WTC11 (cell line): ENCODE results near the gene SLC41A3.

Experiments
- ATF2 ChIP-seq: sonication (generic); formaldehyde crosslinking; IDR thresholded peaks from 2 replicates; pipeline ENCODE4 v1.8.1; 2022; ENCODE audit warnings: low read depth, missing genetic modification reagents, borderline replicate concordance
- CREB1 ChIP-seq: sonication (generic); formaldehyde crosslinking; IDR thresholded peaks from 2 replicates; pipeline ENCODE4 v1.8.0; 2023; ENCODE audit warnings: mild to moderate bottlenecking, missing genetic modification reagents
- HMGA2 ChIP-seq: fragments of 250-450 bp; sonication (Bioruptor Pico); IDR thresholded peaks from 2 replicates; pipeline ENCODE4 v1.4.0; 2021; ENCODE audit warnings: mild to moderate bottlenecking, moderate library complexity
- ZNF121 ChIP-seq: sonication (generic); formaldehyde crosslinking; IDR thresholded peaks from 2 replicates; pipeline ENCODE4 v1.8.0; 2023; ENCODE audit warnings: missing genetic modification reagents
- ZNF232 ChIP-seq: sonication (generic); formaldehyde crosslinking; IDR thresholded peaks from 2 replicates; pipeline ENCODE4 v1.8.0; 2022; ENCODE audit warnings: mild to moderate bottlenecking, missing genetic modification reagents
- ZNF671 ChIP-seq: fragments of 250-450 bp; sonication (Bioruptor Pico); IDR thresholded peaks from 2 replicates; pipeline ENCODE4 v1.8.0; 2021; ENCODE audit warnings: mild to moderate bottlenecking
- TF ChIP-seq, protein P1 (sequence below): fragments of 200-600 bp; IDR thresholded peaks from 2 replicates; pipeline ENCODE4 v1.8.0; 2022; ENCODE audit warnings: antibody characterized with exemption
- TF ChIP-seq, protein P2 (sequence below): sonication (generic); formaldehyde crosslinking; IDR thresholded peaks from 2 replicates; pipeline ENCODE4 v1.8.1; 2022; ENCODE audit warnings: mild to moderate bottlenecking, moderate library complexity, missing genetic modification reagents

- no peak for TF ChIP-seq ATF2
- TF ChIP-seq CREB1: no peak
- TF ChIP-seq, protein P1, sequence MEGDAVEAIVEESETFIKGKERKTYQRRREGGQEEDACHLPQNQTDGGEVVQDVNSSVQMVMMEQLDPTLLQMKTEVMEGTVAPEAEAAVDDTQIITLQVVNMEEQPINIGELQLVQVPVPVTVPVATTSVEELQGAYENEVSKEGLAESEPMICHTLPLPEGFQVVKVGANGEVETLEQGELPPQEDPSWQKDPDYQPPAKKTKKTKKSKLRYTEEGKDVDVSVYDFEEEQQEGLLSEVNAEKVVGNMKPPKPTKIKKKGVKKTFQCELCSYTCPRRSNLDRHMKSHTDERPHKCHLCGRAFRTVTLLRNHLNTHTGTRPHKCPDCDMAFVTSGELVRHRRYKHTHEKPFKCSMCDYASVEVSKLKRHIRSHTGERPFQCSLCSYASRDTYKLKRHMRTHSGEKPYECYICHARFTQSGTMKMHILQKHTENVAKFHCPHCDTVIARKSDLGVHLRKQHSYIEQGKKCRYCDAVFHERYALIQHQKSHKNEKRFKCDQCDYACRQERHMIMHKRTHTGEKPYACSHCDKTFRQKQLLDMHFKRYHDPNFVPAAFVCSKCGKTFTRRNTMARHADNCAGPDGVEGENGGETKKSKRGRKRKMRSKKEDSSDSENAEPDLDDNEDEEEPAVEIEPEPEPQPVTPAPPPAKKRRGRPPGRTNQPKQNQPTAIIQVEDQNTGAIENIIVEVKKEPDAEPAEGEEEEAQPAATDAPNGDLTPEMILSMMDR: no peak
- TF ChIP-seq, protein P2, sequence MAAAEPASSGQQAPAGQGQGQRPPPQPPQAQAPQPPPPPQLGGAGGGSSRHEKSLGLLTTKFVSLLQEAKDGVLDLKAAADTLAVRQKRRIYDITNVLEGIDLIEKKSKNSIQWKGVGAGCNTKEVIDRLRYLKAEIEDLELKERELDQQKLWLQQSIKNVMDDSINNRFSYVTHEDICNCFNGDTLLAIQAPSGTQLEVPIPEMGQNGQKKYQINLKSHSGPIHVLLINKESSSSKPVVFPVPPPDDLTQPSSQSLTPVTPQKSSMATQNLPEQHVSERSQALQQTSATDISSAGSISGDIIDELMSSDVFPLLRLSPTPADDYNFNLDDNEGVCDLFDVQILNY (CRISPR knock-in tag): no peak
- TF ChIP-seq HMGA2: no peak
- no peak for TF ChIP-seq ZNF121 (CRISPR knock-in tag)
- no peak for TF ChIP-seq ZNF671 (CRISPR knock-in tag)
- no peak for TF ChIP-seq ZNF232 (CRISPR knock-in tag)
Measured at GRCh38 chr3:126109146-126109879, 25.4 kb upstream of the SLC41A3 start.
